Osteocyte (in vitro differentiated cells): Measurements from ENCODE around the gene MPV17. TPM values are rescaled to one million over a fixed set of nuclear protein-coding genes. Genes with fewer than 3 reads are reported as not detected.

Experiments used
- DNase-seq: peaks from one replicate; pipeline ENCODE4 v3.0.0; 2021; ENCODE audit warnings: mixed read lengths; ENCODE audit not compliant: unreplicated experiment; ENCODE audit errors: extremely low spot score
- H3K27ac Mint-ChIP-seq: one replicate; pipeline ENCODE4 v1.8.0; 2021; ENCODE audit warnings: mild to moderate bottlenecking, mixed read lengths; ENCODE audit not compliant: unreplicated experiment
- H3K27me3 Mint-ChIP-seq: one replicate; pipeline ENCODE4 v1.8.0; 2021; ENCODE audit warnings: mixed read lengths; ENCODE audit not compliant: unreplicated experiment
- H3K36me3 Mint-ChIP-seq: one replicate; pipeline ENCODE4 v1.8.0; 2021; ENCODE audit warnings: mixed read lengths; ENCODE audit not compliant: unreplicated experiment
- H3K4me1 Mint-ChIP-seq: one replicate; pipeline ENCODE4 v1.8.0; 2021; ENCODE audit warnings: mixed read lengths; ENCODE audit not compliant: unreplicated experiment
- H3K4me3 Mint-ChIP-seq: one replicate; pipeline ENCODE4 v1.8.0; 2021; ENCODE audit warnings: mild to moderate bottlenecking, moderate library complexity, mixed read lengths; ENCODE audit not compliant: unreplicated experiment
- H3K9me3 Mint-ChIP-seq: one replicate; pipeline ENCODE4 v1.8.0; 2021; ENCODE audit warnings: mixed read lengths; ENCODE audit not compliant: unreplicated experiment
- CTCF ChIP-seq: fragments of 200-600 bp; sonication (generic); IDR thresholded peaks from 2 replicates; pipeline ENCODE4 v1.5.0; 2021; ENCODE audit warnings: antibody characterized with exemption, mild to moderate bottlenecking, moderate library complexity
- total RNA-seq: library from RNA; stranded (reverse); gene quantifications from 2 replicates; pipeline ENCODE4 v1.2.1, GENCODE V29; 2021

The MPV17 gene
- total RNA-seq, 1 donor from 2014 or later, result 76.0 TPM

- Mint-ChIP-seq H3K4me3 (no peak overlapping the region), H3K27ac (no peak overlapping the region), H3K4me1 (no peaks in the 10 kb centered on the region), H3K36me3 (peaks cover 25% of the 10 kb centered on the region), H3K27me3 (no peaks in the 10 kb centered on the region), H3K9me3 (no peaks in the 10 kb centered on the region)
- no peak for DNase-seq
- no peak for TF ChIP-seq CTCF
Observed at GRCh38 chr2:27336173-27336572, 13.3 kb upstream of the MPV17 start.

GRCh38 chr2:27335311-27335710, 12.4 kb upstream of the MPV17 start:
- no peaks in the 10 kb centered on the region for H3K27me3 Mint-ChIP-seq
- no peaks in the 10 kb centered on the region for H3K9me3 Mint-ChIP-seq
- no peaks in the 10 kb centered on the region for H3K4me1 Mint-ChIP-seq
- no peak for DNase-seq
- TF ChIP-seq CTCF, result no peak
- H3K4me3 Mint-ChIP-seq, result no peak overlapping the region
- peaks cover 24% of the 10 kb centered on the region for H3K36me3 Mint-ChIP-seq
- H3K27ac Mint-ChIP-seq, result no peak overlapping the region

- Mint-ChIP-seq H3K9me3 (no peaks in the 10 kb centered on the region), H3K4me1 (peaks cover 30% of the 10 kb centered on the region), H3K27me3 (no peaks in the 10 kb centered on the region), H3K4me3 (peak overlapping the region; percentile 46), H3K36me3 (peaks cover 31% of the 10 kb centered on the region), H3K27ac (peak overlapping the region; percentile 99)
- DNase-seq, result no peak
- no peak for TF ChIP-seq CTCF
Observed at GRCh38 chr2:27324720-27325119, 1.8 kb upstream of the MPV17 start.

- no peak for TF ChIP-seq CTCF
- H3K4me3 Mint-ChIP-seq, result peak overlapping the region; percentile 97
- peaks cover 30% of the 10 kb centered on the region for H3K4me1 Mint-ChIP-seq
- no peaks in the 10 kb centered on the region for H3K27me3 Mint-ChIP-seq
- no peaks in the 10 kb centered on the region for H3K9me3 Mint-ChIP-seq
- peaks cover 26% of the 10 kb centered on the region for H3K36me3 Mint-ChIP-seq
- H3K27ac Mint-ChIP-seq, result peak overlapping the region; percentile 99
- DNase-seq, result no peak
Observed at GRCh38 chr2:27323596-27324285, 844 bp upstream of the MPV17 start.

GRCh38 chr2:27322301-27322765, 564 bp downstream of the MPV17 start:
- peak overlapping the region; percentile 97 for H3K4me3 Mint-ChIP-seq
- DNase-seq, result no peak
- H3K27me3 Mint-ChIP-seq, result no peaks in the 10 kb centered on the region
- TF ChIP-seq CTCF, result no peak
- H3K4me1 Mint-ChIP-seq, result peaks cover 30% of the 10 kb centered on the region
- no peaks in the 10 kb centered on the region for H3K9me3 Mint-ChIP-seq
- H3K27ac Mint-ChIP-seq, result peak overlapping the region; percentile 99
- peaks cover 15% of the 10 kb centered on the region for H3K36me3 Mint-ChIP-seq
